Activated T-cell treated with anti-CD3 and anti-CD28 coated beads for 4 hours (primary cell): ENCODE measurements around the gene ASB10.

Experiments used
- DNase-seq: peaks from one replicate; pipeline ENCODE4 v3.0.0-alpha.2; 2020

ASB10 gene

DNA sequence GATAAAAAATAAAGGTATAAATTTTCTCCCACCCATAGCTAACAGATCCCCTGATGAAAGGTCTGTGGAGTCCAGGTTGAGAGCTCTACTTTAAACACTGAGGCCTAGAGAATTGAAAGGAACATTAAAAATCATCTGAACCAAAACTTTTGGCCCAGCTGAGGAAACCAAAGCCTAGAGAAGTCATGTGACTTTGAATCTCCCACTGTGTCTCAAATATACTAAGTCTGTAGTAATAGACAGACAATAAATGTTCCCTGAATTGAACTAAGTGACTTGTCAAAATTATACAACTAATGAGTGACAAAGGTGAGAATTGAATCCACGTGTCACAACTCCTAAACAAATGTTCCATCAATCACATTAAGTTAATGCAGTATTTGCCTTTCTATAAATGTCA lies 25.3 kb downstream of the ASB10 start:
- DNase-seq: no peak

GRCh38 chr7:151157645-151158329 lies 29.3 kb downstream of the ASB10 start:
- DNase-seq: no peak

- no peak for DNase-seq
These were observed 34.2 kb downstream of the ASB10 start for GRCh38 chr7:151152643-151153513.

DNA sequence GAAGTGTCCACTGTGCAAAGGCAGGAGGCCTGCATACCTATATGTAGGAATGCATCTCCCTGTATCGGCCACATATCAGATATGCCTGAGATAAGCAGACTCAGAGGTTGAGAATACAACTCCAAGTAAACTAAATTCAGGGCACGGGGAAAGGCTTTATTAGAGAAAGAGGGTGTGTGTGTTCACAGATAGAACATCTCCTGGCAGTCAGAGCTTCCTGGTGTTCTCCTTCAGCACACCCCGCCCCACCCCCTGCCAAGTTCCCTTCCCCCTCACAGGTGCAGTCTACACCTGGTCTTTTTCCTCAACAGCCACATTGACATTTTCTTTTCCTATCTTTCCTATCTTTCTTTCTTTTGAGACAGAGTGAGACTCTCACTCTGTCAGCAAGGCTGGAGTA lies 36.7 kb downstream of the ASB10 start:
- no peak for DNase-seq

GRCh38 chr7:151148319-151149259 lies 38.5 kb downstream of the ASB10 start:
- DNase-seq: no peak

GRCh38 chr7:151146761-151147160 lies 40.3 kb downstream of the ASB10 start:
- DNase-seq: no peak

DNA sequence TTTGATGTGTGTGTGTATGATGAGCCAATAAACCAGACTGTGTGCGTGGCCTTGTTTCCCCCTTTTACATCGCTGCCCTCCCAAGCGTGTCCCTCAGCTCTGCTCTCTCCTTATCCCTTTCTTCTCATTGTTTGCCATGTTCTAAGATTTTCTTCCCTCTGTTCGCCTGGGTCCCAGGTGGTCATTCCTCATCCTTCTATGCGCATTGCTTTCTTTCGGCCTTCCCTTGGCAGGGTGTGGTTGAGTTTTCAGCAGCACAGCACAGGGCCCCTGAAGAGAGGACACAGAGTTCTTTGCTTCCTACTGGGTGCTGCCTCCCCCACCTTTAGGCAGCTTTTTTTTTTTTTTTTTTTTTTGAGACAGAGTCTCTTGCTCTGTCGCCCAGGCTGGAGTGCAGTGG lies 42.7 kb downstream of the ASB10 start:
- no peak for DNase-seq

DNA sequence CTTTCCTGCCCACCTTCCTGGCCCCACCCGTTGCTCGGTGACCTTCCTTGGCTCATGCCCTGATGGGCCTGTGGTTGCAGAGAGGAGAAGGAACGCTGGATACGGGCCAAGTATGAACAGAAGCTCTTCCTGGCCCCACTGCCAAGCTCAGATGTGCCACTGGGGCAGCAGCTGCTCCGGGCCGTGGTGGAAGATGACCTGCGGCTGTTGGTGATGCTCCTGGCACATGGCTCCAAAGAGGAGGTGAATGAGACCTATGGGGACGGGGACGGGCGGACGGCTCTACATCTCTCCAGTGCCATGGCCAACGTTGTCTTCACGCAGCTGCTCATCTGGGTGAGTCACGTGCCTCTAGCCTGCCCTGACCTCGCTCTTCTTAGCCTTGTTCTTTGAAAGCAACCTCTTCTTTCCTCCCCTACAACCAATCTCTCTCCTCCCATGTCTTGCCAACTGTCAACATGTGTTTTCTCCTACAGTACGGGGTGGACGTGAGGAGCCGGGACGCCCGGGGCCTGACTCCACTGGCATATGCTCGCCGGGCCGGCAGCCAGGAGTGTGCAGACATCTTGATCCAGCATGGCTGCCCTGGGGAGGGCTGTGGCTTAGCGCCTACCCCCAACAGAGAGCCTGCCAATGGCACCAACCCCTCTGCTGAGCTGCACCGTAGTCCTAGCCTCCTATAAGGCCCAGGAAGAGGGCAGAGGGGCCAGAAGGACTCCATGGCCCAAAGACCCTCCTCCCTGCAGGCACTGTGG lies 43.6 kb downstream of the ASB10 start:
- no peak for DNase-seq

DNA sequence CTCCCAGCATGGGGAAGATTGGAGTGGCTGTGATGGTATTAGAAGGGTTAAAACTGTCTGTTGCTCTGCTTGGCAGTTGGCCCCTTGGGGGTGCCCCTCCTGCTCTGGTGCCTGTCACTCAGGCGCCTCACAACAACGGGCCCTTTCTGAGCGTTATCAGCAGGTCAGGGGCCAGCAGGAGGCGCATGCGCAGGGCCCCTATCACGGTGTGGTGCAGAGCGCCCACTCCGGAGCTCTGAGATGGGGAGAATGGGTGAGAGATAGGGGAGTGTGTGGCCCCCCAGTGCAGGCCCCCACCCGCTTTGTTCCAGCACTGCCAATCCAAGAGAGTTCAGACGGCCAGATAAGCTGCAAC lies 44.4 kb downstream of the ASB10 start:
- no peak for DNase-seq

DNA sequence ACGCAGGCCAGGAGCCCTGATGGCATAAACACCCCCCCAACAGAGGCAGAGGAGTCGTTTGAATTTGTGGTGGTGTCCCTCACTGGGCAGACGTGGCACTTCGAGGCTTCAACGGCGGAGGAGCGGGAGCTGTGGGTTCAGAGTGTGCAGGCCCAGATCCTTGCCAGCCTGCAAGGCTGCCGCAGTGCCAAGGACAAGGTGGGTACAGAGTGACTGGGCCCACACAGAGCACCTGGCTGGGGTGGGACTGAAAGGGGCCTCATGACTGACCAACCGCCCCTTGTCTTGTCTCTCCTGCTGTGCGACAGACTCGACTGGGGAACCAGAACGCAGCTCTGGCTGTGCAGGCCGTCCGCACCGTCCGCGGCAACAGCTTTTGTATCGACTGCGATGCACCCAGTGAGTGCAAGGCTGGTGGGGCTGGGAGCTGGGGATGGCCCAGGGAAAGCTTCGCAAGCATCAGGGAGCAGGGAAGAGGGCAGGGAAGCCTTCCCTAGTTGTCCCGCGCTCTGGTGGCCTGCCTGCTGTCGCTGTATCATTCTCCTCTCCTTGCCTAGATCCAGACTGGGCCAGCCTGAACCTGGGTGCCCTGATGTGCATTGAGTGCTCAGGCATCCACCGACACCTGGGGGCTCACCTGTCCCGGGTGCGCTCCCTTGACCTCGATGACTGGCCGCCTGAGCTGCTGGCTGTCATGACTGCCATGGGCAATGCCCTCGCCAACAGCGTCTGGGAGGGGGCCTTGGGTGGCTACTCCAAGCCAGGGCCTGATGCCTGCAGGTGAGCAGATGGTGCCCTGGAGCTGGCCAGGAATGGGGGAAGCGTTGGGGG lies 45.0 kb downstream of the ASB10 start:
- DNase-seq: no peak

DNA sequence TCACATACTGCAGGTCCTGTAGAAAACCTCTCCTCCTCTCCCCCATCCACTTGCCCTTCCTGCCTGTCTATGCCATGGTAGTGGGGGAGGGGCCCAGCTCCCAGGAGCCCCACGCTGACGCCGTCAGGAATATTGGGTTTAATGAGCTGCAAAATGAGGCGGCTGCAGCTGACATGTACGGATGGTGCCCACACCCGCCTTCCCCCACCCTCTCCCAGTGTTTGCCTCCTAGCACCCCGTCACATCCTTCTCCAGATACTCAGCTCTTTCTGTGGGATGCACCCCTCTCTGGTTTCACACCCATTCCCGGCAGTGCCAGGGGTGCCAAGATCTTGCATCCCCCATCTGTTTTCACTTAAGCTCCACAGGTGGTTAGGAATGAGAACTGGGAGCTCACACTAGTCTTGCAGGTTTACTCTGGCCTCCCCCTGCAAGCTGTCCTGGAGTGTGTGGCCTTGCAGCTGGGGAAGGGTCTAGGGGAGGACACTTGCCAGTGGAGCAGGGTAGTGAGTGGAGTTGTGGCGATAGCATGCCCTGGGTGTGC lies 45.7 kb downstream of the ASB10 start:
- no peak for DNase-seq

- DNase-seq: no peak
These were observed 46.2 kb downstream of the ASB10 start for GRCh38 chr7:151140826-151141225.

- DNase-seq: no peak
These were observed 47.3 kb downstream of the ASB10 start for GRCh38 chr7:151139791-151140190.

DNA sequence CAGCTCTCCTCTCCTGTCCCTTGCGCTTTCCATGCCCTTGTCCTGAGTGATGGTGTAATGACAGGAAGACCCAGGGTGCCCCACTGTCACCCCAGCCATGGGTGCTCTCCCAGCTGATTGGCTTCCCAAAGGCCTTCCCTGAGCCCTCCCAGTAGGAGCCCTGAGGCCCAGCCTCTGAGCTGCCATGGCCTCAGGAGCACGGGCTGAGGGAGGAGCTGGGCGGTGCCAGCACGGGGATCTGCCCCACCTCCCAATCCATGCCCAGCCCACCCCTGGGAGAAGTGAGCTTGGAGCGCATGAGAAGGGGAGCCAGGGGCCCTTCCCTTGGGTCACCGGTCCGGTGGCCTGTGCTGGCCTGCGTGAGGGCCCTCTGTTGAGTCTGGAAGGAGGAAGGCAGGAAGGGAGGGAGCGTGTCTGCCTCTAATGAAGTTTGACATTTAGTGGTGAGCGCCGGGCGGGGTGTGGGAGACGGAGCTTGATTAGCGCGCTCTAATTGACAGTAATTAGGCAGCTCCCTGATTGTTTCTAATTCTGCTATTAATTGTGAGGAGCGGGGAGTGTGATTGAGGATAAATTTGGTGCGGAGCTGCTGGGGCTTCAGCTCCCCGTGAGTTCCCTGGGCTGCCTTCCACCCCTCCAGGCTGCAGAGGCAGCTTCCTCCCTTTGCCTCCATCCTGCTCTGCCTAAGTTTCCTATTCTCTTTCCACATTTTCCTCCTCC lies 47.8 kb downstream of the ASB10 start:
- DNase-seq: no peak

- no peak for DNase-seq
These were observed 48.7 kb downstream of the ASB10 start for GRCh38 chr7:151138153-151138851.

DNA sequence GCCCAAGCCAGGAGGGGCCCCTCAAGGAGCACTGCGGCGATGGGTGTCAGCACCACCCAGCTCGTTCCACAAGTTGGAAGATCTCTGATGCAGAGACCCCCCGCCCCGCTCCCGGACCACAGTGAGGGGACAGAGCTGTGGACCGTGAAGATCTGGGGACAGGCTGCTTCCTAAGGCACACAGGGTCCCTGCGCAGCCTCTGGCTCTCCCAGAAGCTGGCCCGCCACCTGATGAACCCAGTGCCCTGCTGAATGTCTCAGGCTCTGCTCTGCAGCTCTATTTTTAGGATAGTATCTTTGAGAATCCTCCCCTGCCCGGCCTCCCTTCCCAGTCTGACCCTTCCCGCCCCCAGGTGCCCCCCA lies 49.3 kb downstream of the ASB10 start:
- no peak for DNase-seq

- DNase-seq: no peak
These were observed 49.9 kb downstream of the ASB10 start for GRCh38 chr7:151137076-151137675.

DNA sequence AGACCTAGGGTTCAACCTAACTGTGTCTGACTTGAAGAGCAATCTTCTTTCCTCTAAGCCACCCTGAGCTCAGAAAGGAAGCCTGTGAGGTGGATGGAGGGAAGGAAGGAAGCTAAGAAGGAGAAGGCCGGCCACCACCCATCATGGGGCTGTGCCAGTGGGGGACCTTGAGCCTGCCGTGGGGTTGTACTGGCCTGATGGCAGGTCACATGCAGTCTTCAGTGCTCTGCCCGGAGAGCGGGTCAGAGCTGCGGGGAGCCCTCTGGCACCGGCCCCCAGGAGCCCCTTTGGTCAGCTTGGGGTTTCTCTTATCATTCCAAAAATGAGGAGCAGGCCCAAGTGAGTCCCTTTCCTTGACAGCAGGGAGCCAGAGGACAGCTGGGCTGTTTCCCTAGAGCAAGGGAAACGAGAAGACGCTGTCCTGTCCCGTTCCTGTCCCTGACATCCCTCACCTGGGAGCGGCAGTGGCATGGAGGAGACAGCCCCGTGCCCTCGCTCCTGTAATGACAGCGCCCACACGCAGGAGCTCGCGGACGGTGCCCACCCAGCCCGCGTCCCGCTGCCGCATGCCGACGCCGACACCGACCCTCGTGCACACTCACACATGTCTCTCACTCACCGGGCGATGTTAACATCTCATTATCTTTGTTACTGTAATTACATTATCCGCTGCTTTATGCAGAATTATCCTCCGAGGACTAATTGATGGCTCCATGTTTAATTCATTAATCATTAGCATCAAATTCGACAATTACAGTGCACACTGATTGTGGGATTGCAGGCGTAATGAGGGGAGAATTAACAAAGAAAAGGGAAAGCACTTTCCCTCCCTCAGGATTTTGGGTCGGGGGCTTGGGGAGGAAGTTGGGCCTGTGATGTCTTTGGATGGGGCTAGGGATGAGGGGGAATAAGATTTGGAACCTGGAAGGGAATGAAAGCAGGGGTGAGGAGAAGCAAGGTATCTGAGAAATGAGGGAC lies 50.9 kb downstream of the ASB10 start:
- no peak for DNase-seq

- no peak for DNase-seq
These were observed 51.6 kb downstream of the ASB10 start for GRCh38 chr7:151135525-151135845.
